ENCODE measurements around the gene ATRIP.

The ATRIP gene

DNA sequence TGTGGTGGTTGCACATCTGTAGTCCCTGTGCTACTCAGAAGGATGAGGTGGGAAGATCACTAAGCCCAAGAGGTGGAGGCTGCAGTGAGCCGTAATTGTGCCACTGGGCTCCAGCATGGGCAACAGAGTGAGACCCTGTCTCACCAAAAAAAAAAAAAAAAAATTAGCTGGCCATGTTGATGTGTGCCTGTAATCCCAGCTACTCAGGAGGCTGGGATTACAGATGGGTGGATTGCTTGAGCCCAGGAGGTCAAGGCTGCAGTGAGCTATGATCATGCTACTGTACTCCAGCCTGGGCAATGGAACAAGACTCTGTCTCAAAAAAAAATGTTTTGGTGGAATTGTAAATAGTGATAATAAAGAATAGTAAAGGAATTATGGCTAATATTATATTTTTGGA lies 9.9 kb downstream of the ATRIP start:
- Histone ChIP-seq H3K23ac (ENCODE audit: low read length in 2 of 2) (no peak overlapping the region), H3K14ac (ENCODE audit: low read length in 2 of 2) (no peak overlapping the region), H3K27ac (ENCODE audit: low read length, poor library complexity, severe bottlenecking) (no peak overlapping the region), H2AFZ (ENCODE audit: low read depth, low read length) (no peak overlapping the region), H2BK120ac (ENCODE audit: low read depth, low read length) (no peak overlapping the region), H2BK12ac (ENCODE audit: low read length in 2 of 2) (no peak overlapping the region), H2AK5ac (ENCODE audit: low read length, severe bottlenecking) (no peak overlapping the region), H2BK5ac (ENCODE audit: low read depth, low read length, poor library complexity, severe bottlenecking) (no peak overlapping the region), H3K4me1 (ENCODE audit: control insufficient read depth, insufficient read depth, low read depth, low read length) (no peaks in the 10 kb centered on the region), H3K27me3 (ENCODE audit: control insufficient read depth in 1 of 2, insufficient read depth in 1 of 2, low read length in 2 of 2) (no peaks in the 10 kb centered on the region), H4K91ac (ENCODE audit: low read length) (no peak overlapping the region), H3K4ac (ENCODE audit: low read depth in 1 of 2, low read length in 2 of 2) (no peak overlapping the region), H3K4me2 (ENCODE audit: low read length, poor library complexity, severe bottlenecking) (no peak overlapping the region), H3K9me3 (ENCODE audit: control insufficient read depth, low read length) (no peaks in the 10 kb centered on the region), H3K18ac (ENCODE audit: low read depth in 1 of 2, low read length in 2 of 2) (no peak overlapping the region), H4K8ac (ENCODE audit: low read length) (no peak overlapping the region), H3K9ac (ENCODE audit: low read length) (no peak overlapping the region), H3K4me3 (ENCODE audit: insufficient read depth in 1 of 2, low read depth in 1 of 2, low read length in 2 of 2) (no peak overlapping the region), H3K79me1 (replicated peaks; ENCODE audit: low read length, poor library complexity, severe bottlenecking) (no peaks in the 10 kb centered on the region), H3K36me3 (ENCODE audit: control insufficient read depth in 1 of 2, insufficient read depth in 2 of 2, low read depth in 1 of 2, low read length in 2 of 2) (peaks cover 26 to 81% of the 10 kb centered on the region in 2 experiments), H2BK15ac (ENCODE audit: low read depth, poor library complexity, severe bottlenecking) (no peak overlapping the region)
- WGBS = 97% methylated on average over 1 of the region's 1 CpG
- no peak for DNase-seq

DNA sequence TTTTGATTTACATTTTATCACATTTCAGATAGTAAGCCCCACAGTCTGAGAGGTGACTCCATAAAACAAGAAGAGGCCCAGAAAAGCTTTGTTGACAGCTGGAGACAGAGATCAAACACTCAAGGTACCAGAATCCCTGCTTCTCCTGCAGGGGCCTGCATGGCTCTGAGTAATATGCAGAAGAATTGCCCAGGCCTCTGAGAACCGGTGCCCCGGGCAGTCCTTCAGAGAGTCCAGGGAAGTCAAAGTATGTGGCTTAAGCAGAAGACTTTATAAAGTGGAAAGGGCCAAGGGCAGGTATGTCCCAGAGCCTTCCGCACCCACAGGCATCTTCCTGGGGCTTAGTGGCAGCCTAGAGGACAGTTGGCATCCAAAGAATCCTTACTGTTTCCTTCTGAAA lies 12.8 kb downstream of the ATRIP start:
- no peak overlapping the region for H3K14ac ChIP-seq (ENCODE audit: low read length in 2 of 2)
- H3K4me3 ChIP-seq (ENCODE audit: insufficient read depth in 1 of 2, low read depth in 1 of 2, low read length in 2 of 2) = no peak overlapping the region
- no peak for DNase-seq
- H2AFZ ChIP-seq (ENCODE audit: low read depth, low read length) = no peak overlapping the region
- H2BK120ac ChIP-seq (ENCODE audit: low read depth, low read length) = no peak overlapping the region
- H3K9me3 ChIP-seq (ENCODE audit: control insufficient read depth, low read length) = no peaks in the 10 kb centered on the region
- H3K18ac ChIP-seq (ENCODE audit: low read depth in 1 of 2, low read length in 2 of 2) = no peak overlapping the region
- WGBS = 97% methylated on average over 3 of the region's 3 CpGs
- H3K9ac ChIP-seq (ENCODE audit: low read length) = no peak overlapping the region
- no peaks in the 10 kb centered on the region for H3K27me3 ChIP-seq (ENCODE audit: control insufficient read depth in 1 of 2, insufficient read depth in 1 of 2, low read length in 2 of 2)
- H2BK5ac ChIP-seq (ENCODE audit: low read depth, low read length, poor library complexity, severe bottlenecking) = no peak overlapping the region
- no peak overlapping the region for H4K8ac ChIP-seq (ENCODE audit: low read length)
- no peak overlapping the region for H3K23ac ChIP-seq (ENCODE audit: low read length in 2 of 2)
- H3K36me3 ChIP-seq (ENCODE audit: control insufficient read depth in 1 of 2, insufficient read depth in 2 of 2, low read depth in 1 of 2, low read length in 2 of 2) = peaks cover 35 to 65% of the 10 kb centered on the region in 2 experiments
- no peak overlapping the region for H3K4ac ChIP-seq (ENCODE audit: low read depth in 1 of 2, low read length in 2 of 2)
- H2AK5ac ChIP-seq (ENCODE audit: low read length, severe bottlenecking) = no peak overlapping the region
- no peak overlapping the region for H4K91ac ChIP-seq (ENCODE audit: low read length)
- no peak overlapping the region for H2BK15ac ChIP-seq (ENCODE audit: low read depth, poor library complexity, severe bottlenecking)
- H2BK12ac ChIP-seq (ENCODE audit: low read length in 2 of 2) = no peak overlapping the region
- H3K79me1 ChIP-seq (replicated peaks; ENCODE audit: low read length, poor library complexity, severe bottlenecking) = no peaks in the 10 kb centered on the region
- H3K4me2 ChIP-seq (ENCODE audit: low read length, poor library complexity, severe bottlenecking) = no peak overlapping the region
- H3K27ac ChIP-seq (ENCODE audit: low read length, poor library complexity, severe bottlenecking) = no peak overlapping the region
- H3K4me1 ChIP-seq (ENCODE audit: control insufficient read depth, insufficient read depth, low read depth, low read length) = no peaks in the 10 kb centered on the region

DNA sequence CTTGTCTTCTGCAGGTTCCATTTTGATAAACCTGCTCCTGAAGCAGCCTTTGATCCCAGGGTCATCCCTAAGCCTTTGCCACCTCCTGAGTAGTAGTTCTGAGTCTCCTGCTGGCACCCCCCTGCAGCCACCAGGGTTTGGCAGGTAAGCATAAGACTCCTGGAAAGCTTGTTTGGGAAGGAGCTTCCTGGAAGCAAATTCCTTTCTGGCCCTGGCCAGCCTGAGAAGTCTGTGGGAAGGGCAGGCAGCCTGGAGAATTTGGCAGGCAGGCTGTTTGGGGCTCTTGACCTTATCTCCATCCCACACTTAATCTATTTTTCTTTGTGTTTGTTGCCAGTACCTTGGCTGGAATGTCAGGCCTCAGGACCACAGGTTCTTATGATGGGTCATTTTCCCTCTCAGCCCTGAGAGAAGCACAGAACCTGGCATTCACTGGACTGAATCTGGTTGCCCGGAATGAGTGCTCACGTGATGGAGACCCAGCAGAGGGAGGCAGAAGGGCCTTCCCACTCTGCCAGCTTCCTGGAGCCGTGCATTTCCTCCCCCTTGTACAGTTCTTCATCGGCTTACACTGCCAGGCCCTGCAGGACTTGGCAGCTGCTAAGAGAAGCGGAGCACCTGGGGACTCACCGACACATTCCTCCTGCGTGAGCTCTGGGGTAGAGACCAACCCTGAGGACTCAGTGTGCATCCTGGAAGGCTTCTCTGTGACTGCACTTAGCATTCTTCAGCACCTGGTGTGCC lies 13.4 kb downstream of the ATRIP start:
- H3K36me3 ChIP-seq (ENCODE audit: control insufficient read depth in 1 of 2, insufficient read depth in 2 of 2, low read depth in 1 of 2, low read length in 2 of 2) = peaks cover 41 to 67% of the 10 kb centered on the region in 2 experiments
- H2AK5ac ChIP-seq (ENCODE audit: low read length, severe bottlenecking) = no peak overlapping the region
- H3K27ac ChIP-seq (ENCODE audit: low read length, poor library complexity, severe bottlenecking) = no peak overlapping the region
- H3K18ac ChIP-seq (ENCODE audit: low read depth in 1 of 2, low read length in 2 of 2) = no peak overlapping the region
- no peak overlapping the region for H2BK5ac ChIP-seq (ENCODE audit: low read depth, low read length, poor library complexity, severe bottlenecking)
- H3K79me1 ChIP-seq (replicated peaks; ENCODE audit: low read length, poor library complexity, severe bottlenecking) = no peaks in the 10 kb centered on the region
- no peak for DNase-seq
- no peak overlapping the region for H3K4me2 ChIP-seq (ENCODE audit: low read length, poor library complexity, severe bottlenecking)
- 90% methylated on average over 7 of the region's 7 CpGs for WGBS
- H3K4me3 ChIP-seq (ENCODE audit: insufficient read depth in 1 of 2, low read depth in 1 of 2, low read length in 2 of 2) = no peak overlapping the region
- no peak overlapping the region for H3K14ac ChIP-seq (ENCODE audit: low read length in 2 of 2)
- no peak overlapping the region for H3K9ac ChIP-seq (ENCODE audit: low read length)
- no peak overlapping the region for H2AFZ ChIP-seq (ENCODE audit: low read depth, low read length)
- no peak overlapping the region for H3K23ac ChIP-seq (ENCODE audit: low read length in 2 of 2)
- no peak overlapping the region for H4K91ac ChIP-seq (ENCODE audit: low read length)
- H3K9me3 ChIP-seq (ENCODE audit: control insufficient read depth, low read length) = no peaks in the 10 kb centered on the region
- H3K4me1 ChIP-seq (ENCODE audit: control insufficient read depth, insufficient read depth, low read depth, low read length) = no peaks in the 10 kb centered on the region
- no peak overlapping the region for H4K8ac ChIP-seq (ENCODE audit: low read length)
- H2BK120ac ChIP-seq (ENCODE audit: low read depth, low read length) = no peak overlapping the region
- H2BK12ac ChIP-seq (ENCODE audit: low read length in 2 of 2) = no peak overlapping the region
- H2BK15ac ChIP-seq (ENCODE audit: low read depth, poor library complexity, severe bottlenecking) = no peak overlapping the region
- no peak overlapping the region for H3K4ac ChIP-seq (ENCODE audit: low read depth in 1 of 2, low read length in 2 of 2)
- H3K27me3 ChIP-seq (ENCODE audit: control insufficient read depth in 1 of 2, insufficient read depth in 1 of 2, low read length in 2 of 2) = no peaks in the 10 kb centered on the region

- Histone ChIP-seq H3K23ac (ENCODE audit: low read length in 2 of 2) (no peak overlapping the region), H3K4me2 (ENCODE audit: low read length, poor library complexity, severe bottlenecking) (no peak overlapping the region), H4K8ac (ENCODE audit: low read length) (no peak overlapping the region), H3K27ac (ENCODE audit: low read length, poor library complexity, severe bottlenecking) (no peak overlapping the region), H2BK5ac (ENCODE audit: low read depth, low read length, poor library complexity, severe bottlenecking) (no peak overlapping the region), H2AFZ (ENCODE audit: low read depth, low read length) (no peak overlapping the region), H3K4ac (ENCODE audit: low read depth in 1 of 2, low read length in 2 of 2) (no peak overlapping the region), H3K18ac (ENCODE audit: low read depth in 1 of 2, low read length in 2 of 2) (no peak overlapping the region), H3K9me3 (ENCODE audit: control insufficient read depth, low read length) (no peaks in the 10 kb centered on the region), H2BK15ac (ENCODE audit: low read depth, poor library complexity, severe bottlenecking) (no peak overlapping the region), H3K79me1 (replicated peaks; ENCODE audit: low read length, poor library complexity, severe bottlenecking) (no peaks in the 10 kb centered on the region), H3K4me1 (ENCODE audit: control insufficient read depth, insufficient read depth, low read depth, low read length) (peaks cover 3% of the 10 kb centered on the region), H3K27me3 (ENCODE audit: control insufficient read depth in 1 of 2, insufficient read depth in 1 of 2, low read length in 2 of 2) (no peaks in the 10 kb centered on the region), H3K14ac (ENCODE audit: low read length in 2 of 2) (no peak overlapping the region), H3K4me3 (ENCODE audit: insufficient read depth in 1 of 2, low read depth in 1 of 2, low read length in 2 of 2) (no peak overlapping the region), H4K91ac (ENCODE audit: low read length) (no peak overlapping the region), H2BK12ac (ENCODE audit: low read length in 2 of 2) (no peak overlapping the region), H3K36me3 (ENCODE audit: control insufficient read depth in 1 of 2, insufficient read depth in 2 of 2, low read depth in 1 of 2, low read length in 2 of 2) (peaks cover 40 to 63% of the 10 kb centered on the region in 2 experiments), H2BK120ac (ENCODE audit: low read depth, low read length) (no peak overlapping the region), H2AK5ac (ENCODE audit: low read length, severe bottlenecking) (no peak overlapping the region), H3K9ac (ENCODE audit: low read length) (no peak overlapping the region)
- DNase-seq = no peak
- 98% methylated on average over 3 of the region's 3 CpGs for WGBS
These were observed 14.0 kb downstream of the ATRIP start for GRCh38 chr3:48460517-48460902.
